ENCODE measurements around the gene TTLL12.

Gene TTLL12

GRCh38 chr22:43177479-43177878 lies 9.5 kb downstream of the TTLL12 start (continued):
- TF ChIP-seq, protein P1, sequence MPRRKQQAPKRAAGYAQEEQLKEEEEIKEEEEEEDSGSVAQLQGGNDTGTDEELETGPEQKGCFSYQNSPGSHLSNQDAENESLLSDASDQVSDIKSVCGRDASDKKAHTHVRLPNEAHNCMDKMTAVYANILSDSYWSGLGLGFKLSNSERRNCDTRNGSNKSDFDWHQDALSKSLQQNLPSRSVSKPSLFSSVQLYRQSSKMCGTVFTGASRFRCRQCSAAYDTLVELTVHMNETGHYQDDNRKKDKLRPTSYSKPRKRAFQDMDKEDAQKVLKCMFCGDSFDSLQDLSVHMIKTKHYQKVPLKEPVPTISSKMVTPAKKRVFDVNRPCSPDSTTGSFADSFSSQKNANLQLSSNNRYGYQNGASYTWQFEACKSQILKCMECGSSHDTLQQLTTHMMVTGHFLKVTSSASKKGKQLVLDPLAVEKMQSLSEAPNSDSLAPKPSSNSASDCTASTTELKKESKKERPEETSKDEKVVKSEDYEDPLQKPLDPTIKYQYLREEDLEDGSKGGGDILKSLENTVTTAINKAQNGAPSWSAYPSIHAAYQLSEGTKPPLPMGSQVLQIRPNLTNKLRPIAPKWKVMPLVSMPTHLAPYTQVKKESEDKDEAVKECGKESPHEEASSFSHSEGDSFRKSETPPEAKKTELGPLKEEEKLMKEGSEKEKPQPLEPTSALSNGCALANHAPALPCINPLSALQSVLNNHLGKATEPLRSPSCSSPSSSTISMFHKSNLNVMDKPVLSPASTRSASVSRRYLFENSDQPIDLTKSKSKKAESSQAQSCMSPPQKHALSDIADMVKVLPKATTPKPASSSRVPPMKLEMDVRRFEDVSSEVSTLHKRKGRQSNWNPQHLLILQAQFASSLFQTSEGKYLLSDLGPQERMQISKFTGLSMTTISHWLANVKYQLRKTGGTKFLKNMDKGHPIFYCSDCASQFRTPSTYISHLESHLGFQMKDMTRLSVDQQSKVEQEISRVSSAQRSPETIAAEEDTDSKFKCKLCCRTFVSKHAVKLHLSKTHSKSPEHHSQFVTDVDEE (CRISPR knock-in tag; IDR thresholded peaks at IDR 0.05), result no peak
- TF ChIP-seq CSDC2 (CRISPR knock-in tag; IDR thresholded peaks at IDR 0.05) (no peak), BACH2 (CRISPR knock-in tag; IDR thresholded peaks at IDR 0.05; ENCODE audit: borderline replicate concordance) (no peak), TCF4 (CRISPR knock-in tag; IDR thresholded peaks at IDR 0.05; ENCODE audit: borderline replicate concordance) (no peak), ZNF70 (CRISPR knock-in tag; IDR thresholded peaks at IDR 0.05) (no peak), TOX (CRISPR knock-in tag; IDR thresholded peaks at IDR 0.05; ENCODE audit: borderline replicate concordance) (no peak)

- ATAC-seq, result no peak
- TF ChIP-seq ZC3H10 (CRISPR knock-in tag; IDR thresholded peaks at IDR 0.05) (no peak), ZNF565 (CRISPR knock-in tag; conservative IDR thresholded peaks at IDR 0.05; ENCODE audit: low read depth) (no peak), GLIS3 (CRISPR knock-in tag; IDR thresholded peaks at IDR 0.05) (no peak), PATZ1 (CRISPR knock-in tag; IDR thresholded peaks at IDR 0.05; ENCODE audit: borderline replicate concordance) (no peak), ZNF70 (CRISPR knock-in tag; IDR thresholded peaks at IDR 0.05) (no peak), ZFP30 (CRISPR knock-in tag; IDR thresholded peaks at IDR 0.05) (no peak), ARNTL (CRISPR knock-in tag; IDR thresholded peaks at IDR 0.05; ENCODE audit: borderline replicate concordance, low read depth) (no peak), TOX (CRISPR knock-in tag; IDR thresholded peaks at IDR 0.05; ENCODE audit: borderline replicate concordance) (no peak), ISL1 (CRISPR knock-in tag; IDR thresholded peaks at IDR 0.05) (no peak)
Observed at GRCh38 chr22:43176090-43176489, 10.8 kb downstream of the TTLL12 start.

- ATAC-seq, result no peak
- TF ChIP-seq RARB (CRISPR knock-in tag; IDR thresholded peaks at IDR 0.05) (no peak), ZNF8 (CRISPR knock-in tag; IDR thresholded peaks at IDR 0.05) (no peak), BACH2 (CRISPR knock-in tag; IDR thresholded peaks at IDR 0.05; ENCODE audit: borderline replicate concordance) (no peak), ARNTL (CRISPR knock-in tag; IDR thresholded peaks at IDR 0.05; ENCODE audit: borderline replicate concordance, low read depth) (no peak), SNAI2 (CRISPR knock-in tag; IDR thresholded peaks at IDR 0.05) (no peak), ZC3H10 (CRISPR knock-in tag; IDR thresholded peaks at IDR 0.05) (no peak), POU6F1 (CRISPR knock-in tag; IDR thresholded peaks at IDR 0.05; ENCODE audit: borderline replicate concordance, low read depth) (no peak), TOX (CRISPR knock-in tag; IDR thresholded peaks at IDR 0.05; ENCODE audit: borderline replicate concordance) (no peak), ISL1 (CRISPR knock-in tag; IDR thresholded peaks at IDR 0.05) (no peak), TCF4 (CRISPR knock-in tag; IDR thresholded peaks at IDR 0.05; ENCODE audit: borderline replicate concordance) (no peak), ESRRG (CRISPR knock-in tag; IDR thresholded peaks at IDR 0.05) (no peak), CREB5 (CRISPR knock-in tag; IDR thresholded peaks at IDR 0.05; ENCODE audit: low read depth) (no peak)
- TF ChIP-seq, protein P1 (CRISPR knock-in tag; IDR thresholded peaks at IDR 0.05), result no peak
Observed at GRCh38 chr22:43174941-43175531, 11.9 kb downstream of the TTLL12 start.

All from SK-N-SH treated with all-trans-retinoic acid at 6 μM for 48 hours (cell line).